ENCODE results near the gene NACC2.

Gene NACC2

DNA sequence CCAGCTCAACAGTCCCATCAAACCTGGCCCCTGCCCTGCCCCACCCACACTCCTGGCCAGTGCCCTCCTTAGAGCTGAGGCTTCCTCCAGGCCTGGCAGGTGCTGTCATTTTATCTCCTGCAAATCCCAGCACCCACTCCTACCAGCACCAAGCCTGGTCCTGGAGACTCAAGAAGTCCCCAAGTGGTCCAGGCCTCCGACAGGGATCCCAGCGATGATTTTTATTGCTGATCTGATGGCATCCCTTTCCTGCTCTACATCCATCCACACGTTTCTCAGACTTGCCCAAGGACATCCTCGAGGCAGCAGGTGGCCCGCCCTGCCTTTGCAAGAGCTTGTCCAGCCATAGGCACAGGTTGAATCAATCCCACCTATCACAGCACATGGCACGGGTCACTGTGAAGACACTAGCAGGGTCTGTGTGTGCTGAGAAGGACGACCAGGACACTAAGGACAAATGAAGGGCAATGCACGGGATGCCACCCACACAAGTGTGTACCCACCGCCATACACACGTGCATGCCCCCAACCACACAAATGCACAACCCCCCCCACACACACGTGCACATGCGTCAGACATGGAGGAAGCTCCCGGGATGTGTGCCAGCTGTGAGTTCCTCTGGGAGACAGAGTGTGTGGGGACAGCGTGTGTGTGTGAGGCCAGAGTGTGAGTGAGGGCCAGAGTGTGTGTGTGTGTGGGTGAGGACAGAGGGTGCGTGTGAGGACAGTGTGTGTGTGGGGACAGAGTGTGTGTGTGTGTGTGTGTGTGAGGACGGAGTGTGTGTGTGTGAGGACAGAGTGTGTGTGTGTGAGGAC is 71.5 kb downstream of the NACC2 start:
- no peak for DNase-seq (ENCODE audit: low read depth in 2 of 2)

DNA sequence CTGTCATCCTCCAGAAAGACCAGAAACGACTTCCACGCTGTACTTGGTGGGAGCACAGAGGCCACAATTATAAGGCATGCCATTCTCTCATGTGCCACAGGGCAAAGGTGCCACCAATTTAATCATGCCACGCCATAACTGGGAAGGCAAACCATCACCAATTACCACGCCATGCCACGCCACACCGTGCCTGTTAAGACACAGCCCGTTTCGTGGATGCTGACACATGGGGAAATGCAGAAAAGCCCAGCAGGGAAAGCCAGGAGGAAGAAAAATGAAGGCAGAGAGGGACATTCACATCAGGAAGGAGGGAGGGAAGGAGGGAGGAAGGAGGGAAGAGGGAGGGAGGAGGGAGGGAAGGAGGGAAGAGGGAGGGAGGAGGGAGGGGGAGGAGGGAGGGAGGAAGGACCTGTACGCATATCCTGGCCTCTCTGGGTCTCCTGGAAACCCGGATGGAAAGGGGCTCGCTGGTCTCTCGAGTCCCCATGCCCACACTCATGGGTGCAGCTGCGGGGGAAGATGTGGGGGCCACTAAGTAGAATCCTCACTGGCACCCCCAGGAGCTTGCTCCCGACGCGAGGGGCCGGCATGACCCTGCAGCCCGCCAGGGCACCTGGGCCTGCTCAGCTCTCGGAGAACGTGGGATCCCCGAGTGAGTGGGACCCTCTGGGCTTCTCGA is 72.2 kb downstream of the NACC2 start:
- DNase-seq (ENCODE audit: low read depth in 2 of 2) = no peak

- DNase-seq (ENCODE audit: low read depth in 2 of 2) = no peak
Observed at GRCh38 chr9:136021872-136022681, 73.0 kb downstream of the NACC2 start.

- no peak for DNase-seq (ENCODE audit: low read depth in 2 of 2)
Observed at GRCh38 chr9:136021171-136021871, 73.8 kb downstream of the NACC2 start.

DNA sequence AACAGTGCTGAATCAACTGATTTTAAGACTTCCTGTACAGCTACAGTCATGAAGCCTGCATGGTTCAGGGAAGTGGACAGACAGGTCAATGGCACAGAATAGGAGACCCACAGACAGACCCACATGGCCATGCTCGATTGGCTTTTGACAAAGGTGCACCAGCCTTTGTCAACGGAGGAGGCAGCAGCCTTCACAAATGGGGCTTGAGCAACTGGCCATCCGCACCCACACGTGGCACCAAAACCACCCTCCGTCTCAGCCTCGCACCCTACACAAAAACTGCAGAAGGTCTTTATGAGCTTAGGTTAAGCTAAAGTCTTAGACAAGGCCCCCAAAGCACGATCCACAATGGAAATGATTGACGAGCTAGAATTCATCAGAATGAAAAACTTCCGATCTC is 74.4 kb downstream of the NACC2 start:
- no peak for DNase-seq (ENCODE audit: low read depth in 2 of 2)

DNA sequence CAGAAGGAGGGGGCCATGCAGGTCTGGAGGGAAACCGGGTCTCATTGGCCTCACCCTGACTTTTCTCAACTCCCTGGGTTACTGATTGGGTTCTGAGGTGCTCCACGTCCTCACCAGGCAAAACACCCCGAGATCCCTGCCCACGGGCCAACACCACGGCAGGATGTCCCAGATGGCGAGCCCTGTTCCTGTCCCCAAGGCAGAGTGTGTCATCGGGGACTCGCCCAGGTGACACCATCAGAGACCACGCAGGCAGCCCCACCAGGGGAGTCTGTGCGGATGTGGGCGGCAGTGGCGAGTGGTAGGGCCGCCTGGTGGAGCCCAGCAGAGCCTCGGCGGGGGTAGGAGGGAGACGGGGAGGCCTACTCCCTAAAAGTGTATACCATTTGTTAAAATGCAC is 74.9 kb downstream of the NACC2 start:
- DNase-seq (ENCODE audit: low read depth in 2 of 2) = no peak

- no peak for DNase-seq (ENCODE audit: low read depth in 2 of 2)
Observed at GRCh38 chr9:136019681-136020060, 75.4 kb downstream of the NACC2 start.

DNA sequence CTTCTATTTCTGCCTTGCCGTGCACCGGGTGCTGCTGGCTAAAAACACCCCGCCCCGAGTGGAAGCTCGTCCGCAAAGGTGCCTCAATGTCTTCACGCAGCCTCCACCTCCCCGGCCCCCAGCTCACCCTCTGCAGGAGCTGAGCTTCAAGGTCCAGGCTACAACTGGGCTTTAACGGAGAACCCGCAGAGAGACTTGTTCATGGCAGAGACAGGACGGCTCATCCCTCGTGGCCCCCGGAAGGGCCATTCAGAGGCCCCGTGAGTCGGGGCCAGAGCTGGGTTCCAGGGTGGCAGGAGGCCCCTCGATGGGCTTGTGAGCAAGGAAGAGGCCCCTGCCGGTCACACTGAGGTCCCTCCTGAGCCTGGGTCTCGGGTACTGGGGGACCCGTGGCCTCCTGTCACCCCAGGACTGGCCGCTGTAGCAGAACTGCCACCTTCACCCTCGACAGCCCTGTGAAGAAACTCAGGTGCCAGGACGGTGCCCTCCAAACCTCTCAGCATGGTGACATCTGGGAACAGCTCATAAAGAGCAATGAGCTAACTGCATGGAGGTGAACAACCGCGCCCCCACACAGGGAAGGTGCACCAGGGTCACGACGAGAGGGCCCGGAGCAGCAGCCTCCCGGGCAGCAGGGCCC is 75.9 kb downstream of the NACC2 start:
- DNase-seq (ENCODE audit: low read depth in 2 of 2) = no peak

GRCh38 chr9:136018257-136019031 is 76.6 kb downstream of the NACC2 start:
- DNase-seq (ENCODE audit: low read depth in 2 of 2) = no peak

DNA sequence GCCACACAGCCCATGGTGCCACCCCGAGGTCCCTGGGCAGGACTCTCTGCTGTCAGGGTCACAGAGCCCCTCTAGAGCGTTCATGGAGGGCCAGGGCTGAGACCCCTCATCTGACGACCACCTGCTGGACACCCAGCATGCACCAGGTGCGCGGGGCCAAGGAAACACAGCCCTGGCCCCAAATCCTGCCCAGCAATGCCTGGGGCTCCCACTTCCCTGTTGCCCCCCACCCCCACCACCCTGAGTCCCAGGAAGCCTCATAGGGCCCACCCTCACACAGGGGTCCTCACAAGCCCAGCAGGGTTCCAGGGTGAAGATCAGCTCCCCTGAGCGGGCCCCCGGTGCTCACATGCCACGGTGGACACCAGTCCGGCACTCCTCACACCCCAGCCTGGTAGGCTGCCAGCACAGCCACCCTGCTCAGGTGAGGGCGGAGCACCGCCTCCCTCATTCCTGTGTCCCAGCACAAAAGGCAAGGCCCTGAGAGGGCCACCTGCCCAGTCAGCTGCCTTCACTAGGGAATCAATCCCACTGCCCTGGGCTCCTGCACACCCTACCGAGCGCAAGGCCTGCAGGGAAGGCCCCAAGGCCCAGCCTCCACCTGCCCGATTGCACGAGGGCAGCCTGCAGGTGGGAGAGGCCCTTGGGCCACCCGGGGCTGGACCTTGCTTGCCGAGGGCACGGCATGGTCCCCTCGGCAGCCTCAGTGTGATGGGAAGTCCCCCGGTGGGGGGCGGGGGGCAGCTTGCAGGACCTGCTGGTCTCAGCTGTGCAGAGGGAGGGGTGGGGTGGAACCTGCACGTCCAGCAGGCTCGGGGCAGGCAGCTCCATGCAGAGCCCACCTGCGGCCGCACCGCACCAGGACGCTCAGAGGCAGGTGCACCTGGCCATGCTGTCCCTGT is 77.5 kb downstream of the NACC2 start:
- DNase-seq (ENCODE audit: low read depth in 2 of 2) = no peak

- no peak for DNase-seq (ENCODE audit: low read depth in 2 of 2)
Observed at GRCh38 chr9:136016572-136017288, 78.4 kb downstream of the NACC2 start.

GRCh38 chr9:136015656-136016571 is 79.2 kb downstream of the NACC2 start:
- no peak for DNase-seq (ENCODE audit: low read depth in 2 of 2)

DNA sequence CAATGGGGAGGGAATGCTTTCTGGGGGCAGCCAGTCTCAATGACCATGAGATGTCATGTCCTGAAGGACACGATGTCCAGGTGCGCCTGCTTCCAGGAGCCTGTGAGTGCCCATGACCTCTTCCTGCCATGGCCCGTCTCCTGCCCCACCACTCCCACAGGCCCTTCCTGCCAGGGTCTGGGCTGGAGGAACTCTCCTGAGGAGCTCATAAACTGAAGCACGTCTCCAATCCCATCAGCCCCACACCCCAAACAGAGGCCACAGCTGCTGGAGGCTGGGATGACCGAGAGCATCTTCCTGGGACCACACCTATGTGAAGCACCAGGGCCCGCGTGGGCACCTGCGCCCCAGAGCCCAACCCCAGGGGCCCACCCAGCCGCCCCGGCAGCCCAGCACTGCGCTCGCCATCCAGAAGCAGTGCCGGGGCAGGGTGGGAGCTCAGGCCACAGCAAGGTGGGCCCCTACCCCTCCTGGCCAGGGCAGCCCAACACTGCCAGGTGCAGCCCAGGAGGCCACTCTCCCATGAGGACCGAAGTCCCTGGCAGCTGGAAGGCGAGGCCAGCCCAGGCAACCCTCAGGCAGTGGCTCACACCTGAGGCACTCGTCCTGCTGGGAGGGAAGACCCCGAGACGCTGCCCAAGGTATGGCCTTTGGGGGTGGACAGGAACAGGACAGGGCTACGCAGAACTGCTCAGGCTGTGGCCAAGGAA is 80.0 kb downstream of the NACC2 start:
- no peak for DNase-seq (ENCODE audit: low read depth in 2 of 2)

- no peak for DNase-seq (ENCODE audit: low read depth in 2 of 2)
Observed at GRCh38 chr9:136014147-136014923, 80.8 kb downstream of the NACC2 start.

DNA sequence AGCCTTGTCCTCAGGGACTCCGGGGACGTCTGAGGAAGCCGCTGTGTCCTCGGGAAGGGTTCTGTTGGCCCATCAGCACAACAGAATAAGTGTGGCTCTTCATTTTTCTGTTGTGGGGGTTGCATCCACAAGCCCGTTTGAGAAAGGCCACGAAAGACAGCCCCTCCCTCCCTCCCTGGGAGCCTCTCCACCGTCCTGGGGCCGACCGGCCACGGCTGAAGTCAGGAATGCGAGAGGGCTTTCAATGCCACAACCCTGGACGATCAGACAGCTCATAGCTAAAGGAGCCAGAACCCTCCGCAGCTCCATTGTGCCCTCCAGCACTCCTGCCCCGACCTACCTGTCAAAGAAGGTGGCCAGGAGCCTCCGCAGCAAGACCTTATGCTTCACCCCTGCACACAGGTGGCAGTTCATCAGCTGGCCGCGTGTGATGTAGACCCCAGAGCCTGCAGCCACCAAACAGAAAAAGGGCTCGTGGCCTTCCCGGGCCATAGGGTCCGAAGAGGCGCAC is 81.5 kb downstream of the NACC2 start:
- no peak for DNase-seq (ENCODE audit: low read depth in 2 of 2)

DNA sequence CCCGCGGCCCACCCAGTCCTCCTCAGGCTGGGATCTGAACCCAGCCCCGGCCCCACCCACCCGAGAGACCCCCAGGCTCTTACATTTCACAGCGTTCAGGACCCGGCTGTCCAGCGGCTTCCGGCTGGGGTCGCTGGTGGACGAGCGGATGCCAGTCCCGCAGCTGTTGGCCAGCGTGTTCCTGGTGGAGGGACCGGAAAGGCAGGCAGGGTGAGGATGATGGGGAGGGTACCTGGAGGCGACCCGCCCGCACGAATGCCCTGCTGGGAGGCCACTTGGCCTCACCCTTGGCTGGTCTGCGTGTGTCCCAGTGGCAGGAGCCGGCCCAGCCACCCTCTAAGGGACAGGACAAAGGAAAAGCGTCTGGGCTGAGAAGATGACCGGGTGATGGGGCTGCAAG is 82.0 kb downstream of the NACC2 start:
- DNase-seq (ENCODE audit: low read depth in 2 of 2) = no peak

Measured in activated CD8-positive, alpha-beta memory T cell treated with anti-CD3 and anti-CD28 coated beads for 4 hours (primary cell).